Thyroid gland (tissue), 4 donors: ENCODE data around the gene PAQR8. TPM values are rescaled to one million over a fixed set of nuclear protein-coding genes. Genes with fewer than 3 reads are reported as not detected.

ENCODE experiments used
- DNase-seq, 2 donors: peaks; one replicate each; pipeline ENCODE4 v3.0.0-alpha.2; 2019
- H3K27ac ChIP-seq, 3 donors: fragments of 200-600 bp; sonication (generic); 1 replicate in 2 of 3; 2 replicates in 1 of 3; pipeline ENCODE4 v1.5.1; 2016 to 2019; ENCODE audit warnings: mild to moderate bottlenecking in 1 of 3, moderate library complexity in 1 of 3
- H3K27me3 ChIP-seq: fragments of 200-600 bp; sonication (generic); one replicate; pipeline ENCODE4 v1.5.1; 2019
- H3K36me3 ChIP-seq, 2 donors: fragments of 200-600 bp; sonication (generic); one replicate each; pipeline ENCODE4 v1.5.1; 2016 to 2019
- H3K4me1 ChIP-seq, 2 donors: fragments of 200-600 bp; sonication (generic); one replicate each; pipeline ENCODE4 v1.5.1; 2017 to 2019
- H3K4me3 ChIP-seq, 3 donors: fragments of 200-600 bp; sonication (generic); replicated peaks in 1 of 3; 1 replicate in 2 of 3; 2 replicates in 1 of 3; pipeline ENCODE4 v1.5.1; 2016; ENCODE audit warnings: mild to moderate bottlenecking in 1 of 3
- H3K9me3 ChIP-seq: fragments of 200-600 bp; sonication (generic); one replicate; pipeline ENCODE4 v1.5.1; 2017
- POLR2A ChIP-seq, 2 donors: fragments of 450-650 bp; IDR thresholded peaks; one replicate each; pipeline ENCODE4 v1.6.1; 2017; ENCODE audit warnings: antibody characterized with exemption in 2 of 2, mild to moderate bottlenecking in 2 of 2, moderate library complexity in 1 of 2
- WGBS, 2 donors: methylation state at CpG; one replicate each; pipeline ENCODE4 v1.1.5; 2017; 5-methylcytosine and 5-hydroxymethylcytosine counted together
- intact Hi-C: fragments of 100-400 bp; cut with DNase I; formaldehyde crosslinking; loops from one replicate; pipeline ENCODE4 v1.15.1; 2023
- total RNA-seq, 4 donors: library from RNA; depleted of rRNA; stranded (reverse); fragments of >200 nt; gene quantifications; one replicate each; pipeline ENCODE4 v1.2.3, GENCODE V29; 2016
- TF ChIP-seq, protein P1 (sequence below), 6 experiments: fragments of 200-600 bp in 3 of 6; fragments of 450-650 bp in 3 of 6; sonication (generic) in 3 of 6; IDR thresholded peaks; one replicate each; pipeline ENCODE4 v1.5.1; 2016 to 2019; ENCODE audit warnings: antibody characterized with exemption in 6 of 6, mild to moderate bottlenecking in 2 of 6, inconsistent platforms in 1 of 6, moderate library complexity in 1 of 6

PAQR8 gene
- total RNA-seq, 4 donors from 2014 or later = 2.7 to 9.7 (median 5.4) TPM

DNA sequence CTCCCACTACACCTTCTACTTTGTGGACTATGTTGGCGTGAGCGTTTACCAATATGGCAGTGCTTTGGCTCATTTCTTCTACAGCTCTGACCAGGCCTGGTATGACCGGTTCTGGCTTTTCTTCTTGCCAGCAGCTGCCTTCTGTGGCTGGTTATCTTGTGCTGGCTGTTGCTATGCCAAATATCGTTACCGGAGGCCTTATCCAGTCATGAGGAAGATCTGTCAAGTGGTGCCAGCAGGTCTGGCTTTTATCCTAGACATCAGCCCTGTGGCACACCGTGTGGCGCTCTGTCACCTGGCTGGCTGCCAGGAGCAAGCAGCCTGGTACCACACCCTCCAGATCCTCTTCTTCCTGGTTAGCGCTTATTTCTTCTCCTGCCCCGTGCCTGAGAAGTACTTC is 41.7 kb downstream of the PAQR8 start:
- DNase-seq = no peak
- intact Hi-C loops = no loop called here
- TF ChIP-seq POLR2A (IDR thresholded peaks at IDR 0.05) = no peak
- Histone ChIP-seq H3K4me3 (no peak overlapping the region), H3K27ac (no peak overlapping the region), H3K4me1 (no peaks in the 10 kb centered on the region), H3K27me3 (no peaks in the 10 kb centered on the region), H3K9me3 (no peaks in the 10 kb centered on the region), H3K36me3 (no peaks in the 10 kb centered on the region)
- WGBS, 2 donors = 82 to 94% methylated on average over 9 of the region's 9 CpGs

DNA sequence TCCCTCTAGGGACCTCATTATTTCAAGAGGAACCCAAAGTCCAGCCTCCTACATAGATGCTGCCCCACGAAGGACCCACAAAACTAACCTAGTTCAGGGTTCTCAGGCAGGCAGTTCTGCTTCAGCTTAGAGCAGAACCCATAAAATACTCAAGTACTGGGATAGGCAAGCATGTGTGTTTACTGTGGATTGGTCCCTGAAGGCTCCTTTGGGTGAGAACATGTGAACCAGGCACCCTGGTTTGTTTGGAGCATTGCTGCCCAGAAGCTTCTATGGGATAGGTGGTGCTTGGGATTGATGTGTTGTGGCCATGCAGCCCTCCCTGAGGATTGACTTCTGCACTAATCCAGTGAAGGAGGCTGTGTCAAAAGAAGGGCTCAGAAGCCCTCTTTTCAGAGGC is 43.3 kb downstream of the PAQR8 start:
- Histone ChIP-seq H3K9me3 (no peaks in the 10 kb centered on the region), H3K27ac (no peak overlapping the region), H3K4me3 (no peak overlapping the region), H3K27me3 (no peaks in the 10 kb centered on the region), H3K36me3 (no peaks in the 10 kb centered on the region), H3K4me1 (no peaks in the 10 kb centered on the region)
- no peak for DNase-seq
- 78 to 100% methylated on average over 1 of the region's 1 CpG for WGBS, 2 donors
- no peak for TF ChIP-seq POLR2A (IDR thresholded peaks at IDR 0.05)
- TF ChIP-seq, protein P1, sequence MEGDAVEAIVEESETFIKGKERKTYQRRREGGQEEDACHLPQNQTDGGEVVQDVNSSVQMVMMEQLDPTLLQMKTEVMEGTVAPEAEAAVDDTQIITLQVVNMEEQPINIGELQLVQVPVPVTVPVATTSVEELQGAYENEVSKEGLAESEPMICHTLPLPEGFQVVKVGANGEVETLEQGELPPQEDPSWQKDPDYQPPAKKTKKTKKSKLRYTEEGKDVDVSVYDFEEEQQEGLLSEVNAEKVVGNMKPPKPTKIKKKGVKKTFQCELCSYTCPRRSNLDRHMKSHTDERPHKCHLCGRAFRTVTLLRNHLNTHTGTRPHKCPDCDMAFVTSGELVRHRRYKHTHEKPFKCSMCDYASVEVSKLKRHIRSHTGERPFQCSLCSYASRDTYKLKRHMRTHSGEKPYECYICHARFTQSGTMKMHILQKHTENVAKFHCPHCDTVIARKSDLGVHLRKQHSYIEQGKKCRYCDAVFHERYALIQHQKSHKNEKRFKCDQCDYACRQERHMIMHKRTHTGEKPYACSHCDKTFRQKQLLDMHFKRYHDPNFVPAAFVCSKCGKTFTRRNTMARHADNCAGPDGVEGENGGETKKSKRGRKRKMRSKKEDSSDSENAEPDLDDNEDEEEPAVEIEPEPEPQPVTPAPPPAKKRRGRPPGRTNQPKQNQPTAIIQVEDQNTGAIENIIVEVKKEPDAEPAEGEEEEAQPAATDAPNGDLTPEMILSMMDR (IDR thresholded peaks at IDR 0.05) = no peak
- intact Hi-C loops = no loop called here

DNA sequence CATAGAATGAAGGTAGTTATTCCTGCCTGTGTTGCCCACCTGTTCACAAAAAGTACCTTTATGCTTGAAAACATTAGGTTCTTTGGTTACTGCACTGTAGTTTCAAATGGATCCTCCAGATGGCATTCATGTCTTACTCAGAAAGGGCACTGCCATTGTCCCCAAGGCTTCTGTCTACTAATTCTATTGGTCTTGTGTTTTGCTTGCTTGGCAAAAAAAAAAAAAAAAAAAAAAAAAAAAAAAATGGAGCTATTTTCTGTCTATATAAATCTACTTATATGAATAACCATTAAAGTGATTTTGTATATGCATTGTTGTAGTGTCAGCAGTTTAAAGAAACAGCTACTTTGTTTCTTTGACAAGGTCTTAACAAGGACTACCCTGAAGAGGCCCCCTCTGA is 45.5 kb downstream of the PAQR8 start:
- no peaks in the 10 kb centered on the region for H3K27me3 ChIP-seq
- H3K4me3 ChIP-seq = no peak overlapping the region
- no peak for TF ChIP-seq POLR2A (IDR thresholded peaks at IDR 0.05)
- TF ChIP-seq, protein P1 (IDR thresholded peaks at IDR 0.05) = peak in 5 of 6 experiments; percentile 19 to 66 (median 63)
- intact Hi-C loops = no loop called here
- peak in 1 of 2 donors; percentile 16 for DNase-seq
- H3K36me3 ChIP-seq = no peaks in the 10 kb centered on the region
- no peak overlapping the region for H3K27ac ChIP-seq
- H3K9me3 ChIP-seq = no peaks in the 10 kb centered on the region
- no peaks in the 10 kb centered on the region for H3K4me1 ChIP-seq

DNA sequence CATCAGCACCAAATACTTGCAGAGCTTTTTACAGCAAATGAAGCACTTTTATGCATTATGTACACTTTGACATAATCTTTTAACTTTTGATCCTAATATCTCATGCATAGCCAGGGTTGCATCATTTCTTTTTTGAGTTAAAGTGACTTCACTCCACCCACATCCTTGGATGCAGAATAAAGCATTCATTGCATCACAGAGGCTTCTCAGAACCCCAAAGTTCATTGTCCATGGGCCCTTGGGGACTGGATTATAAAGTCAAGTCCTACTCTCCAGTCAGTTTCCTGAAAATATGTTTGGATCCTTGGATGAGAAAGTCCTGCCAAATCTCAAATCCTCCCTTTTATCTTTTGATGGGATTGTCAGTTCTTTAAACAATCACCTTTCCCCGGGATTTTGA is 47.5 kb downstream of the PAQR8 start:
- DNase-seq = no peak
- WGBS, 2 donors = 70 to 78% methylated on average over 1 of the region's 1 CpG
- Histone ChIP-seq H3K36me3 (no peaks in the 10 kb centered on the region), H3K4me3 (no peak overlapping the region), H3K9me3 (no peaks in the 10 kb centered on the region), H3K4me1 (no peaks in the 10 kb centered on the region), H3K27ac (no peak overlapping the region), H3K27me3 (no peaks in the 10 kb centered on the region)
- intact Hi-C loops = no loop called here
- no peak for TF ChIP-seq POLR2A (IDR thresholded peaks at IDR 0.05)
- TF ChIP-seq, protein P1 (IDR thresholded peaks at IDR 0.05) = no peak

DNA sequence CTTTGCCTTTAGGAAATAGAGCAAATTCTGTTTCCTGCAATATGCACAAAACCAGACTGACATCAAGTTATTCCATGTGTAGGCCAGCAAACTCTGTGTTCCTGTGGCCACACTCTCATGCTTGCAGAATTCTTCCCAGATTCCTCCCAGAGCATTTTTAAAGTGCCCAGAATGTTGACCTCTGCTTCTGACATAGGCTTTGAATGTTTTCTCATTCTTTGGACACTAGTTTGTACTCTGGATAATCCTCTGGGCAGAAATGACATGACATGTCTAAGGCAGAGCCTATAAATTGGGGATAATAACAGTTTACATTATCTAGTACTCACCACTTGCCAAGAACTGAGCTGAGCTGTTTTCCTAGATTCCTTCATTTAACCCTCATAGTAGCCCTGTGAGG is 49.0 kb downstream of the PAQR8 start:
- Histone ChIP-seq H3K4me1 (no peaks in the 10 kb centered on the region), H3K4me3 (no peak overlapping the region), H3K9me3 (no peaks in the 10 kb centered on the region), H3K27me3 (no peaks in the 10 kb centered on the region), H3K36me3 (no peaks in the 10 kb centered on the region), H3K27ac (no peak overlapping the region)
- TF ChIP-seq, protein P1 (IDR thresholded peaks at IDR 0.05) = no peak
- no peak for TF ChIP-seq POLR2A (IDR thresholded peaks at IDR 0.05)
- intact Hi-C loops = no loop called here
- no peak for DNase-seq

DNA sequence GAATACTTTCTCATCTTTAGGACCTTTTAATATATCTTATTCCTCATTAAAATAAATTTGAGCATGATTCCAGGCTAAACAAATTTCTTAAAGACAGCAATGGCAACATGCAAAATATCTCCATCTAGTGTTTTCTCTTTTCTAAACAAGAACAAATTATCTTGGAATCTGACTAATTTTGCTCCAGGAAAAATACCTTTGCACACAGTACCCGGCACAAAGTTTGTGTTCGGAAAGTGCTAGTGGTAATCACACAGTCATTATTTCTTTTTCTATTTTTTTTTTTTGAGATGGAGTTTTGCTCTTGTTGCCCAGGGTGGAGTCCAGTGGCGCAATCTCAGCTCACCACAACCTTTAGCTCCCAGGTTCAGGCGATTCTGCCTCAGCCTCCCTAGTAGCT is 50.0 kb downstream of the PAQR8 start:
- no peak for DNase-seq
- intact Hi-C loops = no loop called here
- 91 to 94% methylated on average over 4 of the region's 4 CpGs for WGBS, 2 donors
- H3K4me3 ChIP-seq = no peak overlapping the region
- no peaks in the 10 kb centered on the region for H3K36me3 ChIP-seq
- H3K27ac ChIP-seq = no peak overlapping the region
- peaks cover 1 to 2% of the 10 kb centered on the region in 2 donors for H3K4me1 ChIP-seq
- no peaks in the 10 kb centered on the region for H3K27me3 ChIP-seq
- no peaks in the 10 kb centered on the region for H3K9me3 ChIP-seq
- TF ChIP-seq POLR2A (IDR thresholded peaks at IDR 0.05) = no peak
- TF ChIP-seq, protein P1 (IDR thresholded peaks at IDR 0.05) = no peak
